ENCODE results near the gene C11orf68.

C11orf68 gene

GRCh38 chr11:65873318-65874156 is 45.3 kb downstream of the C11orf68 start:
- H3K27ac ChIP-seq (ENCODE audit: extremely low read depth, low read depth, low read length): no peak overlapping the region
- H3K9me3 ChIP-seq (ENCODE audit: control insufficient read depth, insufficient read depth, low read depth, low read length): no peaks in the 10 kb centered on the region
- no peaks in the 10 kb centered on the region for H3K36me3 ChIP-seq (ENCODE audit: control insufficient read depth in 2 of 2, insufficient read depth in 1 of 2, low read length in 2 of 2)
- H3K4me1 ChIP-seq (ENCODE audit: control insufficient read depth, insufficient read depth, low read length): no peaks in the 10 kb centered on the region
- H3K4me3 ChIP-seq (ENCODE audit: low read depth, low read length): peak overlapping the region; percentile 44
- ChIA-PET CTCF (interaction anchor here (0.6 to 2.7 kb wide), 6 partner anchors 11 to 162 kb away, joined by 3 to 35 read pairs (median 12); partner anchors contain the start of genes AP5B1, CCDC85B, FIBP and MUS81), POLR2A (interaction anchor here (0.6 to 2.3 kb wide), 8 partner anchors 11 to 44 kb away, joined by 3 to 13 read pairs (median 4); partner anchors contain the start of genes CCDC85B, FIBP and MUS81)
- TF ChIP-seq ZNF555 (tag by site-specific recombination; conservative IDR thresholded peaks at IDR 0.05) (no peak), ZFP69B (tag by site-specific recombination; IDR thresholded peaks at IDR 0.05) (peak; percentile 97), ZNF239 (tag by site-specific recombination; IDR thresholded peaks at IDR 0.05) (no peak), ZNF211 (tag by site-specific recombination; IDR thresholded peaks at IDR 0.05; ENCODE audit: low read depth) (no peak), ZNF692 (tag by site-specific recombination; IDR thresholded peaks at IDR 0.05) (peak; percentile 98), PRDM1 (tag by site-specific recombination; IDR thresholded peaks at IDR 0.05) (no peak), ZNF341 (tag by site-specific recombination; IDR thresholded peaks at IDR 0.05; ENCODE audit: low read depth) (peak; percentile 24; the same call in 1 of the 2 replicates), ZXDB (tag by site-specific recombination; IDR thresholded peaks at IDR 0.05) (peak; percentile 56), ZFHX2 (tag by site-specific recombination; conservative IDR thresholded peaks at IDR 0.05) (peak; percentile 84), ZBTB10 (tag by site-specific recombination; IDR thresholded peaks at IDR 0.05) (peak; percentile 52; the same call in 1 of the 2 replicates), ZNF335 (tag by site-specific recombination; conservative IDR thresholded peaks at IDR 0.05) (no peak), ZBTB8A (tag by site-specific recombination; IDR thresholded peaks at IDR 0.05) (peak; percentile 33; the same call in 1 of the 2 replicates), WT1 (tag by site-specific recombination; IDR thresholded peaks at IDR 0.05) (peak; percentile 64; the same call in 1 of the 2 replicates), ZNF48 (tag by site-specific recombination; IDR thresholded peaks at IDR 0.05) (no peak), ZNF629 (tag by site-specific recombination; IDR thresholded peaks at IDR 0.05) (no peak; the same call in 1 of the 2 replicates), ZNF366 (tag by site-specific recombination; conservative IDR thresholded peaks at IDR 0.05) (0 out of 2 replicates have a peak, but pooled peaks have one; percentile 12), INSM2 (tag by site-specific recombination; IDR thresholded peaks at IDR 0.05) (no peak), ZBTB11 (tag by site-specific recombination; conservative IDR thresholded peaks at IDR 0.05; ENCODE audit: low read depth) (0 out of 2 replicates have a peak, but pooled peaks have one; percentile 13), EGR2 (tag by site-specific recombination; IDR thresholded peaks at IDR 0.05; ENCODE audit: low read depth) (peak; percentile 80), ZIC2 (tag by site-specific recombination; IDR thresholded peaks at IDR 0.05) (peak; percentile 92), TRIM28 (IDR thresholded peaks at IDR 0.05; ENCODE audit: borderline replicate concordance, low read length) (no peak)
- TF ChIP-seq, protein P1, sequence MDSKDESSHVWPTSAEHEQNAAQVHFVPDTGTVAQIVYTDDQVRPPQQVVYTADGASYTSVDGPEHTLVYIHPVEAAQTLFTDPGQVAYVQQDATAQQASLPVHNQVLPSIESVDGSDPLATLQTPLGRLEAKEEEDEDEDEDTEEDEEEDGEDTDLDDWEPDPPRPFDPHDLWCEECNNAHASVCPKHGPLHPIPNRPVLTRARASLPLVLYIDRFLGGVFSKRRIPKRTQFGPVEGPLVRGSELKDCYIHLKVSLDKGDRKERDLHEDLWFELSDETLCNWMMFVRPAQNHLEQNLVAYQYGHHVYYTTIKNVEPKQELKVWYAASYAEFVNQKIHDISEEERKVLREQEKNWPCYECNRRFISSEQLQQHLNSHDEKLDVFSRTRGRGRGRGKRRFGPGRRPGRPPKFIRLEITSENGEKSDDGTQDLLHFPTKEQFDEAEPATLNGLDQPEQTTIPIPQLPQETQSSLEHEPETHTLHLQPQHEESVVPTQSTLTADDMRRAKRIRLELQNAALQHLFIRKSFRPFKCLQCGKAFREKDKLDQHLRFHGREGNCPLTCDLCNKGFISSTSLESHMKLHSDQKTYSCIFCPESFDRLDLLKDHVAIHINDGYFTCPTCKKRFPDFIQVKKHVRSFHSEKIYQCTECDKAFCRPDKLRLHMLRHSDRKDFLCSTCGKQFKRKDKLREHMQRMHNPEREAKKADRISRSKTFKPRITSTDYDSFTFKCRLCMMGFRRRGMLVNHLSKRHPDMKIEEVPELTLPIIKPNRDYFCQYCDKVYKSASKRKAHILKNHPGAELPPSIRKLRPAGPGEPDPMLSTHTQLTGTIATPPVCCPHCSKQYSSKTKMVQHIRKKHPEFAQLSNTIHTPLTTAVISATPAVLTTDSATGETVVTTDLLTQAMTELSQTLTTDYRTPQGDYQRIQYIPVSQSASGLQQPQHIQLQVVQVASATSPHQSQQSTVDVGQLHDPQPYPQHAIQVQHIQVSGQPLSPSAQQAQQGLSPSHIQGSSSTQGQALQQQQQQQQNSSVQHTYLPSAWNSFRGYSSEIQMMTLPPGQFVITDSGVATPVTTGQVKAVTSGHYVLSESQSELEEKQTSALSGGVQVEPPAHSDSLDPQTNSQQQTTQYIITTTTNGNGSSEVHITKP (tag by site-specific recombination; IDR thresholded peaks at IDR 0.05): 0 out of 2 replicates have a peak, but pooled peaks have one; percentile 12

All from HEK293 (cell line).